Measurements from ENCODE around the gene NPB.

- TF ChIP-seq CTCF (IDR thresholded peaks at IDR 0.05) (no peak), POLR2A (IDR thresholded peaks at IDR 0.05) (no peak)
Measured at GRCh38 chr17:81951785-81952684, 50.0 kb downstream of the NPB start.
